Measurements from ENCODE around the gene JHY. TPM values are rescaled to one million over a fixed set of nuclear protein-coding genes. Genes with fewer than 3 reads are reported as not detected.

Gene JHY
- total RNA-seq, 1 donor from 2014 or later, result 6.3 TPM

Other genes with a start within 250 kb of the JHY start
- gene UBASH3B, start 227.0 kb upstream of the JHY start, total RNA-seq (ENCODE audit: insufficient read depth, low replicate concordance), result 3.4 TPM
- 3.9 TPM for gene CRTAM, start 44.3 kb upstream of the JHY start, total RNA-seq (ENCODE audit: insufficient read depth, low replicate concordance)
- not detected for gene BSX, start 99.1 kb downstream of the JHY start, total RNA-seq (ENCODE audit: insufficient read depth, low replicate concordance)
- 696 TPM for gene HSPA8, start 179.4 kb downstream of the JHY start, total RNA-seq (ENCODE audit: insufficient read depth, low replicate concordance)